Gastroesophageal sphincter (tissue), 3 donors: ENCODE measurements around the gene LRP1B.

Source experiments
- EP300 ChIP-seq: sonication (generic); formaldehyde crosslinking; IDR thresholded peaks from one replicate; pipeline ENCODE4 v1.6.1; 2017; ENCODE audit warnings: antibody characterized with exemption, mild to moderate bottlenecking
- POLR2A ChIP-seq, 2 donors: fragments of 450-650 bp; IDR thresholded peaks; one replicate each; pipeline ENCODE4 v1.6.1; 2017; ENCODE audit warnings: antibody characterized with exemption in 2 of 2, mild to moderate bottlenecking in 2 of 2, moderate library complexity in 1 of 2
- POLR2AphosphoS5 ChIP-seq: sonication (generic); formaldehyde crosslinking; IDR thresholded peaks from one replicate; pipeline ENCODE4 v1.6.1; 2017; ENCODE audit warnings: antibody characterized with exemption
- TF ChIP-seq, protein P1 (sequence below), 4 experiments: fragments of 200-600 bp in 2 of 4; fragments of 450-650 bp in 2 of 4; sonication (generic) in 1 of 4; IDR thresholded peaks; one replicate each; pipeline ENCODE4 v1.5.1; 2017 to 2019; ENCODE audit warnings: antibody characterized with exemption in 4 of 4, mild to moderate bottlenecking in 2 of 4, moderate library complexity in 2 of 4

DNA sequence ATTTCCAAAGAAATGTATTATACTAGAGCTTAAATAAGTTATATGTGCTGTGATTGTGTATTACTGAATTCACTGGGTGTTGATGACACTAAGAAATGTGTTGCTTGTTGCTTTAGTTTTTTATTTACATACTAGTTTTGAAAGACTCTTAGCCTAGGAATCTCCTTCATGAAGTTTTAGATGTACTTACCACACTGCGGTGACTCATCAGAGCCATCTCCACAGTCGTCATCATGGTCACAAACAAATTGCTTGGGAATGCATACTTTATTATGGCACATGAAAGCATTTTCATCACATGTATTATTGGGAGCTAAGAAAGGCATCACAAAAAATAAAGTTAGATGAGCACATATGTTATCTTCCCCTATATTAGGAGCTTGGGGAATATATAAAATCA lies 1624.2 kb downstream of the LRP1B start:
- TF ChIP-seq, protein P1, sequence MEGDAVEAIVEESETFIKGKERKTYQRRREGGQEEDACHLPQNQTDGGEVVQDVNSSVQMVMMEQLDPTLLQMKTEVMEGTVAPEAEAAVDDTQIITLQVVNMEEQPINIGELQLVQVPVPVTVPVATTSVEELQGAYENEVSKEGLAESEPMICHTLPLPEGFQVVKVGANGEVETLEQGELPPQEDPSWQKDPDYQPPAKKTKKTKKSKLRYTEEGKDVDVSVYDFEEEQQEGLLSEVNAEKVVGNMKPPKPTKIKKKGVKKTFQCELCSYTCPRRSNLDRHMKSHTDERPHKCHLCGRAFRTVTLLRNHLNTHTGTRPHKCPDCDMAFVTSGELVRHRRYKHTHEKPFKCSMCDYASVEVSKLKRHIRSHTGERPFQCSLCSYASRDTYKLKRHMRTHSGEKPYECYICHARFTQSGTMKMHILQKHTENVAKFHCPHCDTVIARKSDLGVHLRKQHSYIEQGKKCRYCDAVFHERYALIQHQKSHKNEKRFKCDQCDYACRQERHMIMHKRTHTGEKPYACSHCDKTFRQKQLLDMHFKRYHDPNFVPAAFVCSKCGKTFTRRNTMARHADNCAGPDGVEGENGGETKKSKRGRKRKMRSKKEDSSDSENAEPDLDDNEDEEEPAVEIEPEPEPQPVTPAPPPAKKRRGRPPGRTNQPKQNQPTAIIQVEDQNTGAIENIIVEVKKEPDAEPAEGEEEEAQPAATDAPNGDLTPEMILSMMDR (IDR thresholded peaks at IDR 0.05), result no peak
- TF ChIP-seq POLR2AphosphoS5 (no peak), EP300 (no peak), POLR2A (IDR thresholded peaks at IDR 0.05) (no peak)
